DOHH2 (cell line): Measurements from ENCODE around the gene RAMACL.

Experiments
- H3F3A ChIP-seq: fragments of 200-600 bp; sonication (generic), shearing (Covaris generic); 2 replicates; pipeline ENCODE4 v1.6.0; 2016; ENCODE audit warnings: antibody characterized with exemption, mild to moderate bottlenecking; ENCODE audit not compliant: control insufficient read depth, insufficient read depth
- H3K27ac ChIP-seq: fragments of 200-600 bp; sonication (generic); 2 replicates; pipeline ENCODE4 v1.5.1; 2014; ENCODE audit warnings: low read depth, mild to moderate bottlenecking, low read length, moderate library complexity
- H3K27me3 ChIP-seq: fragments of 200-600 bp; sonication (generic); 2 replicates; pipeline ENCODE4 v1.6.1; 2014; ENCODE audit warnings: mild to moderate bottlenecking, low read length, mixed read lengths; ENCODE audit not compliant: control insufficient read depth
- H3K36me3 ChIP-seq: fragments of 200-600 bp; sonication (generic); 2 replicates; pipeline ENCODE4 v1.6.1; 2014; ENCODE audit warnings: mild to moderate bottlenecking, low read length, moderate library complexity, mixed read lengths; ENCODE audit not compliant: control insufficient read depth
- H3K4me1 ChIP-seq: fragments of 200-600 bp; sonication (generic); 2 replicates; pipeline ENCODE4 v1.6.1; 2014; ENCODE audit warnings: mild to moderate bottlenecking, low read length, mixed read lengths; ENCODE audit not compliant: control insufficient read depth
- H3K4me2 ChIP-seq: fragments of 200-600 bp; sonication (generic); 2 replicates; pipeline ENCODE4 v1.6.0; 2014; ENCODE audit warnings: mild to moderate bottlenecking, low read length, moderate library complexity
- H3K4me3 ChIP-seq: fragments of 200-600 bp; sonication (generic); 2 replicates; pipeline ENCODE4 v1.5.1; 2014; ENCODE audit warnings: mild to moderate bottlenecking, low read length, mixed read lengths
- H3K79me2 ChIP-seq: fragments of 200-600 bp; sonication (generic); 2 replicates; pipeline ENCODE4 v1.6.1; 2014; ENCODE audit warnings: mild to moderate bottlenecking, low read length, mixed read lengths; ENCODE audit not compliant: control insufficient read depth
- H3K9me2 ChIP-seq: fragments of 200-600 bp; sonication (generic); replicated peaks from 2 replicates; pipeline ENCODE4 v1.6.1; 2014; ENCODE audit warnings: mild to moderate bottlenecking, low read length, mixed read lengths; ENCODE audit not compliant: control insufficient read depth
- H3K9me3 ChIP-seq: fragments of 200-600 bp; sonication (generic); 2 replicates; pipeline ENCODE4 v1.6.1; 2014; ENCODE audit warnings: antibody characterized with exemption, low read length, mixed read lengths; ENCODE audit not compliant: control insufficient read depth, insufficient read depth
- H4K20me1 ChIP-seq: fragments of 200-600 bp; sonication (generic); 2 replicates; pipeline ENCODE4 v1.6.0; 2014; ENCODE audit warnings: low read depth, mild to moderate bottlenecking, antibody characterized with exemption, low read length, moderate library complexity; ENCODE audit not compliant: control insufficient read depth, insufficient read depth
- EZH2phosphoT487 ChIP-seq: fragments of 200-600 bp; sonication (generic); IDR thresholded peaks from 2 replicates; pipeline ENCODE4 v1.6.1; 2017; ENCODE audit warnings: borderline replicate concordance, mild to moderate bottlenecking, antibody characterized with exemption, low read length, moderate library complexity, mixed read lengths
- TF ChIP-seq, protein P1 (sequence below): fragments of 200-600 bp; sonication (generic); IDR thresholded peaks from one replicate; pipeline ENCODE4 v1.5.1; 2014; ENCODE audit warnings: antibody characterized with exemption, mild to moderate bottlenecking, low read depth, low read length; ENCODE audit not compliant: poor library complexity, severe bottlenecking

The RAMACL gene

DNA sequence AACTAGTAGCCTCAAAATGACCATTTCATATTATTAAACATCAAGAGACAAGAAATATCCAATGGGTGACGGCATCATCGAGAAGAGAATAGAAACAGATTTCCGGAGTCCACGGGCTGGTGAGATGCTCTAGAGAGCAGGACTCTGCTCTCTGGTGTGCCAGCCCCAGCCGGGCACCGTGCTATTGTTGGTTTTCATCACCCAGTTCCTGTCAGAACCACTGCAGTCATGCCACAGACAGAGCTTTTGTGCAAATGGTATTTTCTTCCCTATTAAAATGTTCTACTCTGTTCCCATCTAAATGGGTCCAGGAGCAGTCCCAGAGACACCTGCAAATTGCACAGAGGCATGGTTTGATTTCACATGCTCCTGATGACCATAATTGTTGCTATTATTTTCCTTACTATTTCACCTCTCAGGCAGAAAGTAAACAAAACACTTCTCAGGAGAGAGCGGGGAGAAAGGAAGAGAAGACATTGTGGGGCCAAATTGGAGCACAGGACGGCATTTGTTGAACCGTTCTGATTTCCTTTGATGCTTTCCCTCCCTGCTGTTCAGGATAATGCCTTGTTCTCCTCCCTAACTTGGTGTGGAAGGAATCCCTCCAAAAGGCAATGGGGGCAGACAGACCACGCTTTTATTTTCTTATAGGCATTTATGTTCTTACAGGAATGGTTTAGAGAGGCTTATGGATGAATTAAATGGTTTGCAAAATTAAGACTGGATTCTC, 11.4 kb upstream of the RAMACL start:
- no peak overlapping the region for H3K4me3 ChIP-seq
- no peaks in the 10 kb centered on the region for H3F3A ChIP-seq
- no peaks in the 10 kb centered on the region for H4K20me1 ChIP-seq
- no peak overlapping the region for H3K4me2 ChIP-seq
- H3K36me3 ChIP-seq: no peaks in the 10 kb centered on the region
- no peaks in the 10 kb centered on the region for H3K9me3 ChIP-seq
- TF ChIP-seq EZH2phosphoT487: no peak
- TF ChIP-seq, protein P1, sequence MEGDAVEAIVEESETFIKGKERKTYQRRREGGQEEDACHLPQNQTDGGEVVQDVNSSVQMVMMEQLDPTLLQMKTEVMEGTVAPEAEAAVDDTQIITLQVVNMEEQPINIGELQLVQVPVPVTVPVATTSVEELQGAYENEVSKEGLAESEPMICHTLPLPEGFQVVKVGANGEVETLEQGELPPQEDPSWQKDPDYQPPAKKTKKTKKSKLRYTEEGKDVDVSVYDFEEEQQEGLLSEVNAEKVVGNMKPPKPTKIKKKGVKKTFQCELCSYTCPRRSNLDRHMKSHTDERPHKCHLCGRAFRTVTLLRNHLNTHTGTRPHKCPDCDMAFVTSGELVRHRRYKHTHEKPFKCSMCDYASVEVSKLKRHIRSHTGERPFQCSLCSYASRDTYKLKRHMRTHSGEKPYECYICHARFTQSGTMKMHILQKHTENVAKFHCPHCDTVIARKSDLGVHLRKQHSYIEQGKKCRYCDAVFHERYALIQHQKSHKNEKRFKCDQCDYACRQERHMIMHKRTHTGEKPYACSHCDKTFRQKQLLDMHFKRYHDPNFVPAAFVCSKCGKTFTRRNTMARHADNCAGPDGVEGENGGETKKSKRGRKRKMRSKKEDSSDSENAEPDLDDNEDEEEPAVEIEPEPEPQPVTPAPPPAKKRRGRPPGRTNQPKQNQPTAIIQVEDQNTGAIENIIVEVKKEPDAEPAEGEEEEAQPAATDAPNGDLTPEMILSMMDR: no peak
- H3K9me2 ChIP-seq: no peaks in the 10 kb centered on the region
- no peaks in the 10 kb centered on the region for H3K27me3 ChIP-seq
- no peaks in the 10 kb centered on the region for H3K79me2 ChIP-seq
- no peak overlapping the region for H3K27ac ChIP-seq
- no peaks in the 10 kb centered on the region for H3K4me1 ChIP-seq

GRCh38 chr6:166596776-166597507, 10.5 kb upstream of the RAMACL start:
- Histone ChIP-seq H3K27ac (no peak overlapping the region), H3K27me3 (no peaks in the 10 kb centered on the region), H3K4me2 (no peak overlapping the region), H3F3A (no peaks in the 10 kb centered on the region), H3K36me3 (no peaks in the 10 kb centered on the region), H3K4me1 (no peaks in the 10 kb centered on the region), H3K79me2 (no peaks in the 10 kb centered on the region), H3K9me2 (no peaks in the 10 kb centered on the region), H3K4me3 (no peak overlapping the region), H4K20me1 (no peaks in the 10 kb centered on the region), H3K9me3 (no peaks in the 10 kb centered on the region)
- TF ChIP-seq, protein P1: no peak
- TF ChIP-seq EZH2phosphoT487: no peak

- Histone ChIP-seq H3K9me2 (no peaks in the 10 kb centered on the region), H3K27me3 (no peaks in the 10 kb centered on the region), H3K27ac (no peak overlapping the region), H4K20me1 (no peaks in the 10 kb centered on the region), H3K4me1 (no peaks in the 10 kb centered on the region), H3K9me3 (no peaks in the 10 kb centered on the region), H3K79me2 (no peaks in the 10 kb centered on the region), H3K4me2 (no peak overlapping the region), H3K4me3 (no peak overlapping the region), H3K36me3 (no peaks in the 10 kb centered on the region), H3F3A (no peaks in the 10 kb centered on the region)
- TF ChIP-seq, protein P1: no peak
- TF ChIP-seq EZH2phosphoT487: no peak
Measured at GRCh38 chr6:166595949-166596348, 9.5 kb upstream of the RAMACL start.
